GM11168 (cell line): ENCODE data around the gene ADNP.

Experiments
- in situ Hi-C: fragments of 300-500 bp; cut with MboI; formaldehyde crosslinking; loops from one replicate; pipeline ENCODE4 v1.12.0; 2022; ENCODE audit warnings: low sequenced_read_pairs; ENCODE audit not compliant: unreplicated experiment

Gene ADNP

DNA sequence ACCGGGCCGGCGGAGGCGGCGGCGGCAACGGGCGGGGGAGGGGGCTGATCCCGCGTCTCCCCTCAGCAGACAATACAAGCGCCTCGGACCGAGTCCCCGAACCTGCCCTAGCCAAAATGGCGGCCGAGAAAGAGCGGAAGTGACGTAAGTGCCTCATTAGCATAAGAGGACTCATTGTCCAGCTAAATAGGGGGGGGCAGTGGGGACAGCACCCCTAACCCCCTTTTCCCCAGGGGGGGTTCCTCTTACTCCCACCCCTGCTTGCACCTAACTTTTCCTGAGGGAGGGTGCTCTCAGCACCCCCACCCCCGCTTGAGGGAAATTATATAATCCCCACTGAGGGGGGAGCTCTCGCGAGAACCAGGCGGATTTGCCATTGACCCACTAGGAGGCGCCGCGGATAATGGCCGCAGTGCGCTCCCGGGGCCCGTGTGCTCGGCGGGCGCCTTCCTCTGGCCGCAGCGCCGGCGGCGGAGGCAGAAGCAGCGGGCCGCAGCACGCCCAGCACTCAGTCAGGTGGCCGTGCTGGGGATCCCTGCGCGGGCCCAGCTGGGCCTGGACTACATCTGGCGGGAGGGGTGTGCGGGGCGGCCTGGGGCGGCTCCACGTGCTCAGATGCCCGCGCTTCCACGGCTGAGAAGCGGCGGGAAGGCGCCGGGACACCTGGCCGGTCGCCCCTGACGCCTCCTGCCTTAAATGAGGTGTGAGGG lies at the start of gene ADNP:
TSS of gene ADNP (minus strand) at position 132 of the 710 bp plus-strand sequence. CDS start 27,441 bp downstream, outside the sequence.
- in situ Hi-C loops = loop anchor here (10.0 kb wide), 1 partner anchor 117 kb away; no protein-coding TSS in a partner anchor

DNA sequence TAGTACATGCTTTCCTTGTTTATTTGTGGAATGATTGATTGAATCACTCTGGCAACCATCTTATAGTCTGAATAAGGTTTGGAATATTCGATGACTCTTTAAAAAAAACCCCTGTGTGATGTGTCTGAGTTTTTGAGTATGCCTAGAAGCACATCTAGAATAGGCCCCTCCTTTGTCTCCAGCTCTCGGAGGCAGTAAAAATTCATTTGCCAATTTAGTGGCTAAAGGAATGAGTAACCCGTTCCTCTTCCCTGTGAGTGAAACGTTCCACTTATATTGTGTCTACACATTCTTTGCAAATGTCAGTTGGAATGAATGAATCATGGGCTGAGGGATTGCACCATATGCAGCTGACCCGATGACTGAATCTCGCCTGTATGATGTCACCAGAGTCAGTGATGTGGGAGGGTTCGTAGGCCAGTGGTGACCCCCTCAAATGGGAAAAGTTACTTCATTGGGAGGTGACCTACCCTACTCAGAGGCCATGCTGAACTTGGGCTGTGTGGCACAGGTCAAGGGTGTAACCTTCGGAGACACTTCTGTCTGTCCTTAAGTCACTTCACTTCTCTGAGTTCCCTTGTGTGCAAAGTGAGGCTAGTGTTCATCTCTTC lies 48.9 kb upstream of the ADNP start:
- in situ Hi-C loops = loop anchor here (25.0 kb wide), 1 partner anchor 607 kb away; no protein-coding TSS in a partner anchor

DNA sequence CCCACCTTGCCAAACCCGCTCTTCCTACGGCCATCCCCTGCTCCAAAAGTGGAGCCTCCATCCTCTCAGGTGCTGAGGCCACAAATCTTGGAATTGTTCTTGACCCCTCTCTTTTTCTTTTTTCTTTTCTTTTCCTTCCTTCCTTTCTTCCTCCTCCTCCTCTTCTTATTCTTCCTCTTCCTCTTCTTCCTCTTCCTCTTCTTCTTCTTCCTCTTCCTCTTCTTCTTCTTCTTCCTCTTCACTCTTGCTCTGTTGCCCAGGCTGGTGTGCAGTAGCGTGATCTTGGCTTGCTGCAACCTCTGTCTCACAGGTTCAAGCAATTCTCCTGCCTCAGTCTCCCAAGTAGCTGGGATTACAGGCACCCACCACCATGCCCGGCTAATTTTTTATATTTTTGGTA lies 47.3 kb upstream of the ADNP start:
- in situ Hi-C loops = loop anchor here (25.0 kb wide), 1 partner anchor 609 kb away; no protein-coding TSS in a partner anchor

DNA sequence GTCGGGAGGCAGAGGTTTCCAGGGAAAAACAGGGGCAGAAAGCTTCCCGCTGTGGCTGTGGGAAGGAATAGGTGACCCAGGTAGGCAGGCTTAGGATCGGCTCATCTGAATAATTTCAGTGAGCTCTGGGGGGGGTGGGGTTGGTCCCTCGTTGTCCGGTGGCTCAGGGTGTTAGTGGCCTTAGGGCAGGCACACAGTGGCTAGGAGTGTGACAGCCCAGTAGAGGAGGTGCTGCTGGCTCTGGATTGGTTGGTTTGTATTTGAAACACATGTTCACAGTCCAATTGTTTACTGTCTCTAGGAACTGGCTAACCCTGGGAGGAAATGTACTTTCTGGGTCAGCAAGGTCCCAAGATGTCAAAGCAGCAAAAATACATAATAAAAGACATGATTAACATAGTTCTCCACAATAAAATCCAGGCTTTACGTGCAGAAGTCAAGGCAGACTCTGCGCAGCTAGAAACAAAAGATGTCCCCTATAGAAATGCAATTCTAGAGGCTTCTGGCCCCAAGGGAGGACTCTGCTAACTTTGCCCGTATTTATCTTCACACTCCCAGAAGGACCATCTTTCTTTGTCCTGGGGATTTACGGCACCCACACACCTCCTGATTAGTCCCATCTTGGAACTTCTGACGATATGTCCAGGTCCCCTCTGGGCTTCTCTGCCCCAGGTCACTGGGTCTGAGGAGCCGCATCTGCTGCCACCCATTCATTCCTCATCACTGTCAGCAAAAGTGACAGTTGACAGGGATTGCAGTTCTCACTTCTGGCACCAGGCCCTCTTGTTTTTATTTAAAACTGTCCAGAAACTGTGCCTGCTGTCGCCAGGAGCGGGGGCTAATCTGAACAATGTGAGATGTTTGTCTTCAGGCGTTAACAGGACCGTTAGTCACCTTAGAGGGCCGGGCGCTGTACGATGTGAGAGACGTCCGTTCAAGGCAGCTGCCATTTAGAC lies 46.1 kb upstream of the ADNP start:
- in situ Hi-C loops = loop anchor here (25.0 kb wide), 1 partner anchor 610 kb away; no protein-coding TSS in a partner anchor

DNA sequence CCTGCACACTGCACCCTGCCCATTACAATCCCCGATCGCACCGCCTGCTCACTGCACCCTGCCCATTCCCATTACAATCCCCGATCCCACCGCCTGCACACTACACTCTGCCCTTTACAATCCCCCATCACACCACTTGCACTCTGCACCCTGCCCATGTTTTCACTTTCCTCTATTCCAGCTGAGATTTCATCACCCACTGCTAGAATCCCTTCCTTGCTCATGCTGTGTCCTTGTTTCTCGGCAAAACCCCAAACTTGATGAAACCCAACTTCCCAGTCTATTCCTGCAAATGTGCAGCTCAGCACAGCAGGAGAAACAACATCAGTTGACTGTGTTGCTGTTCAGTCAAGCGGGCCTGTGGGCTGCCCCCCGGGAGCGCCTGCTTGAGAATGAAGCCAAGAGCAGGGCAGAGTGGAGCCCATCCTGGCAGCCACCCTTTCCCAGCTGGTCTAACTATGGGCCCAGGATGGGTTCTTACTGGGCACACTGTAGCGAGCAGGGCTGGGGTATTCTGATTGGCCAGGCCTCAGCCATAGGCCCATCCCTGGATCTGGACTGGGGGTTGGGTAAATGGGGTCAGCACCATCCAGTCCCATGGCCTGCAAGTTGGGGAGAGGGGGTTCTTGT lies 44.6 kb upstream of the ADNP start:
- in situ Hi-C loops = loop anchor here (25.0 kb wide), 1 partner anchor 611 kb away; no protein-coding TSS in a partner anchor

DNA sequence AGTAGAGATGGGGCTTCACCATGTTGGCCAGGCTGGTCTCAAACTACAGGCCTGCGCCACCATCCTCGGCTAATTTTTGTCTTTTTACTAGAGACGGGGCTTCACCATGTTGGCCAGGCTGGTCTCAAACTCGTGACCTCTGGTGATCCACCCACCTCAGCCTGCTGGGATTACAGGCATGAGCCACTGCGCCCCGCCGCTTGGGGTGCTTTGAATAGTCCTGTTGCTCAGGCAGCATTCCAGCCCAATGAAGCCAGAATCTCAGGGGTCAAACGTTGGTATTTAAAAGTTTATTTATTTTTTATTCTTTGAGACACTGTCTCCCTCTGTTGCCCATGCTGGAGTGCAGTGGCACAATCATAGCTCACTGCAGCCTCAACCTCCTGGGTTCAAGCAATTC lies 38.7 kb upstream of the ADNP start:
- in situ Hi-C loops = no loop called here

DNA sequence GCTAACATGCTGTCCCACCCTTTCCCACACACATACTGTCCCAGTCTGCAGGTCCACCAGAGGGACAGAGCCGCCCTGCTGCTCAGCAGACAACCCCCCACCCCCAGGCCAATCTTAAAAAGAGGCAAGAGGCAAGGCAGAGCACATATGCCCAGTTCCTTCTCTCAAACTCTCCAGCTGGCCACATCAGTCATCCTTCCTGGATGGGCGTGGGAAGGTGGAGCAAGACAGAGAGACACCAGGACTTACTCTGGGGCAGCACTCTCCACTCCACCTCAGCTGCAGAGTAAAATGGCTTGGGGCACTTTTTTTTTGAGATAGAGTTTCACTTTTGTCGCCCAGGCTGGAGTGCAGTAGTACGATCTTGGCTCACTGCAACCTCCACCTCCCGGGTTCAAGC lies 38.2 kb upstream of the ADNP start:
- in situ Hi-C loops = no loop called here

DNA sequence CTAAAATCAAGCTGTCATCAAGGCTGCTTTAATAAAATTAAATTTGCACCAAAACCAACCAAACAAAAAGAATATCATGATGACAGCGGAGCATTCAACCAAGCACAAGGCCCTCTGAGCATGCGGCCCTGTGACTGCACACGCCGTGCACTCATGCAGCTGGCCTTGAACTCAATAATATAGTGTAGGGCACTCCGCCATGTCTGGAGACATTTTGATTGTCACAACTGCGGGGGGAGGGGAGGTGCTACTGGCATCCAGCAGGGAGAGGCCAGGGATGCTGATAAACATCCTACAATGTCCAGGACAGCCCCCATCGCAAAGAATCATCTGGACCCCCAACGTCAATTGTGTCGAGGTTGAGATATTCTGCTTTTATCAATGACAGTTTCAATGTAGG lies 37.1 kb upstream of the ADNP start:
- in situ Hi-C loops = no loop called here

DNA sequence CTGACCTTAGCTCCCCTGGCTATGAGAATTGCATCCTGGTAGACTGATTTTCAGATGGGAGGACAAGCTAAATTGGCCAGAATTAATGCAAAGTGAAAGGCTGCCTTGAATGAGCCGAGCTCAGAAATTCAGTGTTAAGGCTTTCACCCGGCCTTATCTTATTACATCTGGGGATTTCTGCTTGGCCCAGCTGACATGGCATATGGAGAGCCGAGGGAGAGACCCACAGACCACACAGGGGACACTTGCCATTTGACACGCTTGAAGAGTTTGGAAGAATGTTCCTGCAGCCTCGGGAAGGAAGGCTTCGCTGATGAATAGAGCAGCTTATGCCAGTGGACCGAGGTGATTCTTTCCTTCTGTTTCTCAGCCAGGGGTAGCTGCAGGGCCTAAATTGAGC lies 36.3 kb upstream of the ADNP start:
- in situ Hi-C loops = no loop called here

DNA sequence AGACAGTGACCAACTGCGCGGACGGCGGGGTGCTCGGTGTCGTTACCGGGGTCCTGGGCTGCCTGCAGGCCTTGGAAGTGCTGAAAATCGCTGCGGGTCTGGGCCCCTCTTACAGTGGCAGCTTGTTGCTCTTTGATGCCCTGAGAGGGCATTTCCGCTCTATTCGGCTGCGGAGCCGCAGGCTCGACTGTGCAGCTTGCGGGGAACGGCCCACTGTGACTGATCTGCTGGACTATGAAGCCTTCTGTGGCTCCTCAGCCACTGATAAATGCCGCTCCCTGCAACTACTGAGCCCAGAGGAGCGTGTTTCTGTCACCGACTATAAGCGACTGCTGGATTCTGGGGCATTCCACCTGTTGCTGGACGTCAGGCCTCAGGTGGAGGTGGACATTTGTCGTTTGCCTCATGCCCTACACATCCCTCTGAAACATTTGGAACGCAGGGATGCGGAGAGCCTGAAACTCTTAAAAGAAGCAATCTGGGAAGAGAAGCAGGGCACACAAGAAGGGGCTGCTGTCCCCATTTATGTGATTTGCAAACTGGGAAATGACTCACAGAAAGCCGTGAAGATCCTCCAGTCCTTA lies 28.4 kb upstream of the ADNP start:
- in situ Hi-C loops = no loop called here

DNA sequence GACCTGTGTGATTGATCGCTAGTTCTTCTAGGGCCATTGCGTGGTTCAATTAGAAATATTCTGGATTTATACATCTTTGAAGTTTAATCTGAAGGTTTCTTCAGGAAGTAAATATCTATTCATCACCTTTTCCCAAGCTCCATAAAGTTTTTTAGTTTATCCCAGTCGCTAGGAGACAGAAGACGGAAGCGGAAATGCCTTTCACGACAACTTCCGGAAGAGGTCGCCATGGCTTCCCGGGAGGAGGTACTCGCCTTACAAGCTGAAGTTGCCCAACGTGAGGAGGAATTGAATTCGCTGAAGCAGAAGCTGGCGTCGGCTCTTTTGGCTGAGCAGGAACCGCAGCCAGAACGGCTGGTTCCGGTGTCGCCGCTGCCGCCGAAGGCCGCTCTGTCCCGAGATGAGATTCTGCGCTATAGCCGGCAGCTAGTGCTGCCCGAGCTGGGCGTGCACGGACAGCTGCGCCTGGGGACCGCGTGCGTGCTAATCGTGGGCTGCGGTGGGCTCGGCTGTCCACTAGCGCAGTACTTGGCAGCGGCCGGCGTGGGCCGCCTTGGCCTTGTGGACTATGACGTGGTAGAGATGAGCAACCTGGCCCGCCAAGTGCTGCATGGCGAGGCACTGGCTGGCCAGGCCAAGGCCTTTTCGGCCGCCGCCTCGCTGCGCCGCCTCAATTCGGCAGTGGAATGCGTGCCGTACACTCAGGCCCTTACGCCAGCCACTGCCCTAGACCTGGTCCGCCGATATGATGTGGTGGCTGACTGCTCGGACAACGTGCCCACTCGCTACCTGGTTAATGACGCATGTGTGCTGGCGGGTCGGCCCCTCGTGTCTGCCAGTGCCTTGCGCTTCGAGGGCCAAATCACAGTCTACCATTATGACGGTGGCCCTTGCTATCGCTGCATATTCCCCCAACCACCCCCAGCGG lies 27.6 kb upstream of the ADNP start, which contains the start of gene MOCS3:
TSS of gene MOCS3 (plus strand) at position 204 of the 928 bp plus-strand sequence. CDS start at position 229, 25 bp downstream.
- in situ Hi-C loops = no loop called here

DNA sequence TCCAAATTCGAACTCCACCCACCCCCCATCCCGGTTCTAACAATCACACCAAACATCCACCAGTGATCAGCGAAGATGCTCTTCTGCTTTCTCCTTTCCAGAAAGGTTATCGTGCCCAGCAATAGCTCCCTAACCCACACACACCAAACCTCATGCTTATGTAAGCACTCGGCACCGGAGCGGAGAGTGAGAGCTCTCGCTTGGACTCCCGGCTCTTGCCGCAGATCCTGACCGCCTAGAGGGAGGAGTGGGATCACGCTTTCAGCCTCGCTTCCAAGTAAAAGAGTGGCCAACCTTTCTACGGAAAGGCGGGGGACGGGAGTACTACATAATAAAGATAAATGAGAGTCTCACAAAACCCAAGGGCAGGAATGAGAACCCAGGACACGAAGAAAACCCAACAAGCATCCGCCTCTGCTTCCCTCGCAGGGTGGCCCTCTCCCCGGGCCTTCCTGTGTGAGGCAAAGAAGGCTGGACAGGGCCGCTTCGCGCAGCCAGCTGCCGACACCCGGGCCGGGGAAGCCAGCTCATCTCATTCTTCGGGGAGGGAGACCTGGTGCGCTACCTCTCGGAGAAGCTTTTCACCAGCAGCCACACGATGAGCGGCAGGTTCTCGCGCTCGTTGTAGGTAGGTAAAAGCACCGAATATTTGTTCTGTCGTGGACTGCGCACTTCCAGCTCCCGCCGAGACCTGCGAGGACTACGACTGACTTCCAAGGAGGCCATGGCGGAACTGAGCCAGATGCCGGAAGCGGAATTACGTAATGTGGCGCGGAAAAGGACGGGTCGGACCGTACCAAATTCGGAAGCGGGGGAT lies 26.8 kb upstream of the ADNP start, which contains the start of gene DPM1:
TSS of gene DPM1 (minus strand) at position 735 of the 817 bp plus-strand sequence. CDS start at position 726, 9 bp downstream.
- in situ Hi-C loops = no loop called here

DNA sequence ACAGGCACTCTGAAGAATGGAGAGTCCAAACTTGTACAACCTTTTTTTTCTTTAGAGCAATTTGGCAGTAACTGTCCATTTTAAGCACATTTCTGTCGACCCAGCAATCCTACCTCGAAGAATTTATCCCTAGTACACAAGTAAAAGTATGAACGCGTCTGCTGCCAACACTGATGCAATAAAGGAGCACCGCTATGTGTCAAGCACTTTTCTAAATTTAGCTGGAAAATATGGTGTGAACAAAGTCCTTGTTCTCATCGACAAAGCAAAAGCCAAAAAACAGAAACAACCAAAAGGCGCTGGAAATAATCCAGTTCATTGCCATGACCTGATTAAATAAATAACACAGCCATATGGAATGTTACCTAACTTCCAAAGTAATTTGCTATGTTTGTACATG lies 26.0 kb upstream of the ADNP start:
- in situ Hi-C loops = no loop called here

DNA sequence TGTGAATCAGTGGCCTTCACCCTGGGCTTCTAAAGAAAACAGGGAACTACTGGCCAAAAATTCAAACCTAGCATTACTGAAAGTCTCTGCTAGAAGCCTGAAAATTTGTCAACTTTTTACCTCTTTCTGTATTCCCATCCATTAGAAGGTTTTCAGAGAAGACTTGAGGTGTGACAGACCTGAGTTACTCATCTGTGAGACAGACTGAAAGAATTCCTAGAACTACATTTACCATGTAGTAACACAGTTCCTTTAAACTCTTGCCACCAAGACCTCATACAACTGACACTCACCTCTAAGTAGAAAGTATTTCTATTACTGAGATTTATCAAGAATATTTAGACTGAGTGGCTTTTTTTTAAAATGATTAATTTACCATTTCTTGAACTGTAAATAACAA lies 22.6 kb upstream of the ADNP start:
- in situ Hi-C loops = no loop called here

DNA sequence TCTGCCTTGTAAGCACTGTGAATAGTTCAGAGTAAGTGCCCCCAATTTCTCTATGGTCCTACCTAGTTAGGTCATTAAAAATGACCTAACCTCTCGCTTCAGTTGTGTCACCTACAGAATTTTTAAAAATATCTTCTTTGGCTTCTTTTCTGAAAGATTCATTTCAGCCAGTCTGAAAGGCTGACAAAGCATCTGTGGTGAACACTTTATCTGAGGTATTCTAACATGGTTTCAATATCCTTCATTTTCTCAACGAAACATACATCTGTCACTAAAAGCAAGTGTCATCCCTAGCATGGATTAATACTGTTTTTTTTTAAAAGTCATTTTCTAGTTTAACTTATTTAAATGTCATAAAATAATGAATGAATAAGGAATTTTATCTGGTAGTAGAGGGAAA lies 22.0 kb upstream of the ADNP start:
- in situ Hi-C loops = no loop called here

DNA sequence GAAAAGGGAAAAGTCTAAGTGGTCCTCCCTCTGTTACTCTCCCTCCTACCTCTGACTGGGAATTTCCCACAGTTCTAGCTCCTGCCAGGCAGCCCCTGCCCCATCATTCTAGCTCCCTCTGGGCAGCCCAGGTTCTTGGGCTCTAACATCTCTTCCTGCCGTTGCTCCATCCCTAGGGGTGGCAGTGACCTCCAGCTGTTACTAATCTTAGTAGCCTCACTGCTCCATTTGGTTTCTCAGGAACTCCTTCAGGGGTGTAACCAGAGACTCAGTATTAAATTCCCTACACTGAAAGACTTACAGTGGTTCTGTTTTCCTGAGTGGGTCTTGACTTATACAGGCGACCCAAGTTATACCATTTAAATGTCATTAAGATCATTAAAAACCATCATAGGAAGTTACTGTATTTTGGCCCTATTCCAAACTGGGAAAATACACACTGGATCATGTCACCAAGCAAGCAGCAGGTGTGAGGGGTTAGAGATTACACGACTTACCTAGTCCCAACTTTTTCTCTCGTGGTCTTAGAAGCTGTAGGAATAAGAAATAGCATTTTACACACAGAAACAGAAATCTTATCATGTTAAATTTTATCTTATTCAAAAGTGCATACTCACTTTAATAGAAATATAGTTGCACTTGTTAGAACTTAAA lies 17.0 kb upstream of the ADNP start:
- in situ Hi-C loops = no loop called here

DNA sequence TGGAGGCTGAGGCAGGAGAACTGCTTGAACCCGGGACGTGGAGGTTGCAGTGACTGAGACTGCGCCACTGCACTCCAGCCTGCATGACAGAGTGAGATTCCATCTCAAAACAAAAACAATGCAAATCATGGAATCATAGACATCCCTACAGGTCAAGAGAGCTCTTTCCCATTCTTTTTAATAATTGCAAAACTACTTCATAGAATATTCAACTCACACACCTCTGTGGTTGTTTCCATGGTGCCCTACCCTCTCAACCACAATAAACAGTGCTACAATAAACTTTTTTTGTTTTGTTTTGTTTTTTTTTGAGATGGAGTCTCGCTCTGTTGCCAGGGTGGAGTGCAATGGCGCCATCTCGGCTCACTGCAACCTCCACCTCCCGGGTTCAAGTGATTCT lies 11.8 kb upstream of the ADNP start:
- in situ Hi-C loops = no loop called here
